Measurements from ENCODE around the gene AK9.
"Not testable (repeated sequence)": the region's sequence is repeated elsewhere in the genome, so short reads cannot be mapped to it uniquely, and the experiment has no call there.

The AK9 gene

GRCh38 chr6:109609737-109610136 is 81.3 kb downstream of the AK9 start:
- no peak overlapping the region for H3K4me3 ChIP-seq (ENCODE audit: low read depth, low read length)
- DNase-seq (ENCODE audit: low read depth) = no peak
- TF ChIP-seq, protein P1, sequence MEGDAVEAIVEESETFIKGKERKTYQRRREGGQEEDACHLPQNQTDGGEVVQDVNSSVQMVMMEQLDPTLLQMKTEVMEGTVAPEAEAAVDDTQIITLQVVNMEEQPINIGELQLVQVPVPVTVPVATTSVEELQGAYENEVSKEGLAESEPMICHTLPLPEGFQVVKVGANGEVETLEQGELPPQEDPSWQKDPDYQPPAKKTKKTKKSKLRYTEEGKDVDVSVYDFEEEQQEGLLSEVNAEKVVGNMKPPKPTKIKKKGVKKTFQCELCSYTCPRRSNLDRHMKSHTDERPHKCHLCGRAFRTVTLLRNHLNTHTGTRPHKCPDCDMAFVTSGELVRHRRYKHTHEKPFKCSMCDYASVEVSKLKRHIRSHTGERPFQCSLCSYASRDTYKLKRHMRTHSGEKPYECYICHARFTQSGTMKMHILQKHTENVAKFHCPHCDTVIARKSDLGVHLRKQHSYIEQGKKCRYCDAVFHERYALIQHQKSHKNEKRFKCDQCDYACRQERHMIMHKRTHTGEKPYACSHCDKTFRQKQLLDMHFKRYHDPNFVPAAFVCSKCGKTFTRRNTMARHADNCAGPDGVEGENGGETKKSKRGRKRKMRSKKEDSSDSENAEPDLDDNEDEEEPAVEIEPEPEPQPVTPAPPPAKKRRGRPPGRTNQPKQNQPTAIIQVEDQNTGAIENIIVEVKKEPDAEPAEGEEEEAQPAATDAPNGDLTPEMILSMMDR (IDR thresholded peaks at IDR 0.05; ENCODE audit: insufficient read depth, low read depth, low read length, missing control alignments) = no peak

- TF ChIP-seq, protein P1 (IDR thresholded peaks at IDR 0.05; ENCODE audit: insufficient read depth, low read depth, low read length, missing control alignments) = no peak
- no peak for DNase-seq (ENCODE audit: low read depth)
- no peak overlapping the region for H3K4me3 ChIP-seq (ENCODE audit: low read depth, low read length)
Measured at GRCh38 chr6:109606359-109606758, 84.6 kb downstream of the AK9 start.

DNA sequence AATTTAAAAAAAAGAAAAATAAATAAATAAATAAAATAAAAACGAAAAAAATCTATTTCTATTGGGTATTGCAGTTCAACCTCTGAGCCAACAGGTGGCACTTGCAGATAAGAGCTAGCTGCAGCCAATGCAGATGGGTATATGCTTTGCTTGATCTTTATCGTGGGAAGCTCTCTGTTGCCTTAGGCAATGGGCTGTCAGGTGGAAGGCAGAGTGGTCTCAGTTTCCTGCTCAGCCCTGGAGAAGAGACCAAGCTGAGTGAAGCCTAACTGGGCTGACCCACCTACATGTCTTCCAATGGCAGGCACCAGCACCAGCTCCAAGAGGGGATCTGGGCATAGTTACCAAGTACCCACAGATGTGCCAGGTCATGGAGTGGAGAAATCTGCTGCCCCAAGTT is 95.0 kb downstream of the AK9 start:
- H3K4me3 ChIP-seq (ENCODE audit: low read depth, low read length) = no peak overlapping the region
- DNase-seq (ENCODE audit: low read depth) = peak; percentile 37
- TF ChIP-seq, protein P1 (IDR thresholded peaks at IDR 0.05; ENCODE audit: insufficient read depth, low read depth, low read length, missing control alignments) = peak; percentile 42

GRCh38 chr6:109580519-109580918 is 110.5 kb downstream of the AK9 start:
- TF ChIP-seq, protein P1 (IDR thresholded peaks at IDR 0.05; ENCODE audit: insufficient read depth, low read depth, low read length, missing control alignments) = no peak
- DNase-seq (ENCODE audit: low read depth) = no peak
- no peak overlapping the region for H3K4me3 ChIP-seq (ENCODE audit: low read depth, low read length)

DNA sequence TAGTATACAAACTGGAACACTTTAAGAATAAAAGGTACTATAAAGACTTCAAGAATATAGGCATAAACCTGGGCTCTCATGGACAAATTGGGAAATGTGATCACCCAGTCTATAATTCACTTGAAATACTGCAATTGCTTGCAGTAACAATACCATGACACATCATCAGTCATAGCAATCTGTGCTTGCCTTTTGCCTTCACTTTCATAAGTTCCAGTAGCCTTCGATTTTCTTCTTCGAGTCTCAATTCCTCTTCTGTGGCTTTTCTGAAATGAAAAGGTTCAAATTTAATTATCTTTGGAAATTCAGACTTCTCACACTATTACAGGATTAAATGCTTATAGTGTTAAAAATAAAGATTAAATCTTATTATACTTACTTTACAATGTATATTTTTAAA is 111.6 kb downstream of the AK9 start:
- TF ChIP-seq, protein P1 (IDR thresholded peaks at IDR 0.05; ENCODE audit: insufficient read depth, low read depth, low read length, missing control alignments) = no peak
- DNase-seq (ENCODE audit: low read depth) = peak; percentile 54
- no peak overlapping the region for H3K4me3 ChIP-seq (ENCODE audit: low read depth, low read length)

DNA sequence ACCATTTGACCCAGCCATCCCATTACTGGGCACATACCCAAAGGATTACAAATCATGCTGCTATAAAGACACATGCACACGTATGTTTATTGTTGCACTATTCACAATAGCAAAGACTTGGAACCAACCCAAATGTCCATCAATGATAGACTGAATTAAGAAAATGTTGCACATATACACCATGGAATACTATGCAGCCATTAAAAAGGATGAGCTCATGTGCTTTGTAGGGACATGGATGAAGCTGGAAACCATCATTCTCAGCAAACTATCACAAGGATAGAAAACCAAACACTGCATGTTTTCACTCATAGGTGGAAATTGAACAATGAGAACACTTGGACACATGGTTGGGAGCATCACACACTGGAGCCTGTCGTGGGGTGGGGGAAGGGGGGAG is 121.1 kb downstream of the AK9 start:
- H3K4me3 ChIP-seq (ENCODE audit: low read depth, low read length); DNase-seq (ENCODE audit: low read depth): not testable (repeated sequence)

DNA sequence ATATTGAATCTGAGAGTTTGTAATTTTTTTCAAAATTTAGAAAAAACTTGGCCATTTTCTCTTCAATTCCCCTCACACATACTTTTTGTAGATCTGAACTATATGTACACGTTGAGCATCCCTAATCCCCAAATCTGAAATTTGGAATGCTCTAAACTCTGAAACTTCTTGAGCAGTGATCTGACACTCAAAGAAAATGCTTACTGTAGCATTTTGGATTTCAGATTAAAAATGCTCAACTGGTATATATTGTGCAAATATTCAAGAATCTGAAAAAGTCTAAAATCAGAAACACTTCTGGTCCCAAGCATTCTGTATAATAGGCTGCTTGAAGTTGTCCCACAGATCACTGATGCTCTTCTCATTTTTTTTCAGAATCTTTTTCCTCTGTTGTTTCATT is 129.2 kb downstream of the AK9 start:
- DNase-seq (ENCODE audit: low read depth) = no peak
- H3K4me3 ChIP-seq (ENCODE audit: low read depth, low read length) = no peak overlapping the region
- TF ChIP-seq, protein P1 (IDR thresholded peaks at IDR 0.05; ENCODE audit: insufficient read depth, low read depth, low read length, missing control alignments) = no peak

Measured in GM12865 (cell line).